PC-3 (cell line): Measurements from ENCODE around the gene NIBAN1. TPM values are rescaled to one million over a fixed set of nuclear protein-coding genes. Genes with fewer than 3 reads are reported as not detected.

Experiments
- ATAC-seq: fragments of 200-7000 bp; cut with Tn5 transposase; 2 replicates; pipeline ENCODE4 v1.9.1; 2020; ENCODE audit warnings: mild to moderate bottlenecking, moderate library complexity
- BruUV-seq: library from RNA; stranded (reverse); fragments of 400-500 nt; replicated peaks from 2 replicates; lab custom pipeline; 2021; lab: Mats Ljungman, UMichigan
- CTCF ChIA-PET: fragments of 300-600 bp; sonication (Branson Sonifier 250); formaldehyde crosslinking; loops from one replicate; lab custom pipeline; 2022; ENCODE audit warnings: antibody characterized with exemption; lab: Charles Lee
- POLR2A ChIA-PET: fragments of 300-600 bp; sonication (Branson Sonifier 250); formaldehyde crosslinking; loops from one replicate; lab custom pipeline; 2022; ENCODE audit warnings: antibody characterized with exemption; ENCODE audit not compliant: unreplicated experiment; lab: Charles Lee
- DNase-seq: peaks from one replicate; pipeline ENCODE4 v3.0.0-alpha.2; 2015
- H2AFZ ChIP-seq: fragments of 300-600 bp; sonication (generic); 2 replicates; pipeline ENCODE4 v1.6.0; 2016; ENCODE audit warnings: antibody characterized with exemption, low read length
- H3F3A ChIP-seq: fragments of 300-600 bp; sonication (generic); one replicate; pipeline ENCODE4 v1.6.0; 2017; ENCODE audit warnings: antibody characterized with exemption, low read length, control low read depth, mild to moderate bottlenecking; ENCODE audit not compliant: unreplicated experiment
- H3K27ac ChIP-seq: fragments of 300-600 bp; sonication (generic); 2 replicates; pipeline ENCODE4 v1.5.1; 2016; ENCODE audit warnings: mild to moderate bottlenecking, low read length
- H3K27me3 ChIP-seq: fragments of 300-600 bp; sonication (generic); 2 replicates; pipeline ENCODE4 v1.6.1; 2016; ENCODE audit warnings: low read length, mixed read lengths
- H3K36me3 ChIP-seq: fragments of 300-600 bp; sonication (generic); 2 replicates; pipeline ENCODE4 v1.6.1; 2016; ENCODE audit warnings: low read depth, mixed run types, low read length, mixed read lengths
- H3K4me1 ChIP-seq: fragments of 300-600 bp; sonication (generic); 2 replicates; pipeline ENCODE4 v1.5.1; 2016; ENCODE audit warnings: low read length; ENCODE audit not compliant: insufficient read depth
- H3K4me2 ChIP-seq: fragments of 300-600 bp; sonication (generic); 2 replicates; pipeline ENCODE4 v1.6.0; 2016; ENCODE audit warnings: low read length
- H3K4me3 ChIP-seq: fragments of 300-600 bp; sonication (generic); 2 replicates; pipeline ENCODE4 v1.5.1; 2016; ENCODE audit warnings: mild to moderate bottlenecking, low read length, mixed read lengths
- H3K79me2 ChIP-seq: fragments of 300-600 bp; sonication (generic); 2 replicates; pipeline ENCODE4 v1.6.1; 2017; ENCODE audit warnings: low read length, mixed read lengths
- H3K9ac ChIP-seq: fragments of 300-600 bp; sonication (generic); 2 replicates; pipeline ENCODE4 v1.6.0; 2016; ENCODE audit warnings: mild to moderate bottlenecking, low read length
- H3K9me2 ChIP-seq: fragments of 300-600 bp; sonication (generic); replicated peaks from 2 replicates; pipeline ENCODE4 v1.6.1; 2016; ENCODE audit warnings: mixed run types, low read length, mixed read lengths
- H3K9me3 ChIP-seq: fragments of 300-600 bp; sonication (generic); 2 replicates; pipeline ENCODE4 v1.6.1; 2016; ENCODE audit warnings: low read length, mixed read lengths
- H4K20me1 ChIP-seq: fragments of 300-600 bp; sonication (generic); 2 replicates; pipeline ENCODE4 v1.6.1; 2016; ENCODE audit warnings: low read length, mixed read lengths
- CTCF ChIP-seq: fragments of 300-600 bp; sonication (generic); conservative IDR thresholded peaks from 2 replicates; pipeline ENCODE4 v1.5.1; 2017; ENCODE audit warnings: antibody characterized with exemption, low read depth, mild to moderate bottlenecking, low read length
- EZH2 ChIP-seq: fragments of 300-600 bp; sonication (generic); IDR thresholded peaks from one replicate; pipeline ENCODE4 v1.6.1; 2017; ENCODE audit warnings: antibody characterized with exemption, mild to moderate bottlenecking, low read length; ENCODE audit not compliant: unreplicated experiment
- EZH2phosphoT487 ChIP-seq: fragments of 300-600 bp; sonication (generic); IDR thresholded peaks from 2 replicates; pipeline ENCODE4 v1.6.1; 2018; ENCODE audit warnings: mild to moderate bottlenecking, antibody characterized with exemption, low read length, borderline replicate concordance
- intact Hi-C: fragments of 100-400 bp; cut with micrococcal nuclease; formaldehyde crosslinking; loops from 2 replicates; pipeline ENCODE4 v1.9.0; 2023
- total RNA-seq: library from RNA; depleted of rRNA; stranded (reverse); fragments of >200 nt; gene quantifications from 2 replicates; pipeline ENCODE4 v1.2.3, GENCODE V29; 2014

Gene NIBAN1
- total RNA-seq, 1 experiment from 2014 or later, result 6.9 TPM

- H3K27ac ChIP-seq, result peak overlapping the region; percentile 33
Observed at GRCh38 chr1:184954232-184954995, 19.9 kb downstream of the NIBAN1 start.

GRCh38 chr1:184953600-184954219 lies 20.6 kb downstream of the NIBAN1 start:
- no peak for TF ChIP-seq EZH2
- no peak for TF ChIP-seq EZH2phosphoT487
- no peak for TF ChIP-seq CTCF
- ATAC-seq, result peak; percentile 55
- Histone ChIP-seq H3K9me3 (no peaks in the 10 kb centered on the region), H3K36me3 (no peaks in the 10 kb centered on the region), H3K9ac (no peak overlapping the region), H2AFZ (no peak overlapping the region), H3K4me3 (no peak overlapping the region), H3K27ac (peak overlapping the region; percentile 33), H3K4me1 (peaks cover 17% of the 10 kb centered on the region), H4K20me1 (no peaks in the 10 kb centered on the region), H3K79me2 (no peaks in the 10 kb centered on the region), H3K4me2 (peak overlapping the region; percentile 53), H3K9me2 (no peaks in the 10 kb centered on the region), H3F3A (no peaks in the 10 kb centered on the region), H3K27me3 (no peaks in the 10 kb centered on the region)
- CTCF ChIA-PET, result interaction anchor here (0.6 kb wide), 1 partner anchor 91 kb away, joined by 3 read pairs; no protein-coding TSS in a partner anchor
- BruUV-seq, result no TSS peak
- POLR2A ChIA-PET, result no interaction called here
- peak; percentile 61 for DNase-seq
- intact Hi-C loops, result loop anchor here (10.0 kb wide), 1 partner anchor 49 kb away; no protein-coding TSS in a partner anchor

More at GRCh38 chr1:184954232-184954995, 19.9 kb downstream of the NIBAN1 start:
- Histone ChIP-seq H4K20me1 (no peaks in the 10 kb centered on the region), H3K9me2 (no peaks in the 10 kb centered on the region), H3K9me3 (no peaks in the 10 kb centered on the region), H3F3A (no peaks in the 10 kb centered on the region), H3K4me1 (peaks cover 17% of the 10 kb centered on the region), H3K4me3 (no peak overlapping the region), H2AFZ (no peak overlapping the region), H3K79me2 (no peaks in the 10 kb centered on the region), H3K27me3 (no peaks in the 10 kb centered on the region), H3K36me3 (no peaks in the 10 kb centered on the region), H3K4me2 (peak overlapping the region; percentile 53; the same call in 1 of the 2 replicates), H3K9ac (no peak overlapping the region)
- no peak for DNase-seq
- ATAC-seq, result no peak
- TF ChIP-seq EZH2phosphoT487 (no peak), CTCF (peak; percentile 29; the same call in 1 of the 2 replicates)
- intact Hi-C loops, result loop anchor here (10.0 kb wide), 1 partner anchor 50 kb away; no protein-coding TSS in a partner anchor
- CTCF ChIA-PET, result no interaction called here
- no TSS peak for BruUV-seq
- POLR2A ChIA-PET, result no interaction called here
